PC-3 (cell line): ENCODE measurements around the gene INTS1.

Source experiments
- EZH2 ChIP-seq: fragments of 300-600 bp; sonication (generic); IDR thresholded peaks from one replicate; pipeline ENCODE4 v1.6.1; 2017; ENCODE audit warnings: antibody characterized with exemption, mild to moderate bottlenecking, low read length; ENCODE audit not compliant: unreplicated experiment
- TF ChIP-seq, protein P1 (sequence below): fragments of 300-600 bp; sonication (generic); conservative IDR thresholded peaks from 2 replicates; pipeline ENCODE4 v1.5.1; 2017; ENCODE audit warnings: antibody characterized with exemption, low read depth, mild to moderate bottlenecking, low read length

DNA sequence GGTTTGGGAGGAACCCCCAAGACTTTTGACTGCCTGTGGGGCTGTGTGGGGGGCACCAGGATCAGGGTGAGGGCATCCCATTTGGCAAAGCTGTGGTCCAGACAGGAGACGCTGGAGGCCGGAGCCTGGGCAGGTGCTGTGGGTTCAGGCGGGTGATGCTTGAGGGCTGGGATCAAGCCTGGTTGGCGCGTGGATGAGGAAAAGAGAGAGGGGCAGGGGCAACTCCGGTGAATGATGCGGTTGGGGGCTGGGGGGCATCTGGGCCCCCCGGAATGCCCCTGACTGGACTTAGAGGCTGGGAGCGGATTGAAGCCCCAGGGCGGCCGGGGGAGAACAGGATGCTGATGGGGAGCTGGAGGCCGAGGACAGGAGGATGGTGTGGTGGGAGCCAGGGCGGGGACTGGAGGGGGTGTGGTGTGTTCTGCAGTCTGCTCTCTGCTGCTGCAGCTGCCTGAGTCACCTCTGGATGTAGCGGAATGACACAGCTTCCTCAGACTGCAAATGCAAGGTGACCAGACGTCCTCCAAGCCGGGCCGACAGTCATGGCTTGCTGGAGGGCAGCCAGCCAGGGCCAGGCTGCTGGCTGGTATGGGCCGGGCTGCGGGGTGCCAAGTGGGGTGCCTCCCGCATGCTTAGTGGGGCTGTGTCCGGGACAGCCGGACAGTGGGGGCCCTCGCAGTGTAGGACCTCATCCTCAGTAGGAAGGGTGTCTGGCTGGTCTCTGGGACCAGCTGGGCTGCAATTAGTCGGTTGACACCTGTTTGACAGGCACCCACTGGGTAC, 29.5 kb upstream of the INTS1 start:
- no peak for TF ChIP-seq EZH2
- TF ChIP-seq, protein P1, sequence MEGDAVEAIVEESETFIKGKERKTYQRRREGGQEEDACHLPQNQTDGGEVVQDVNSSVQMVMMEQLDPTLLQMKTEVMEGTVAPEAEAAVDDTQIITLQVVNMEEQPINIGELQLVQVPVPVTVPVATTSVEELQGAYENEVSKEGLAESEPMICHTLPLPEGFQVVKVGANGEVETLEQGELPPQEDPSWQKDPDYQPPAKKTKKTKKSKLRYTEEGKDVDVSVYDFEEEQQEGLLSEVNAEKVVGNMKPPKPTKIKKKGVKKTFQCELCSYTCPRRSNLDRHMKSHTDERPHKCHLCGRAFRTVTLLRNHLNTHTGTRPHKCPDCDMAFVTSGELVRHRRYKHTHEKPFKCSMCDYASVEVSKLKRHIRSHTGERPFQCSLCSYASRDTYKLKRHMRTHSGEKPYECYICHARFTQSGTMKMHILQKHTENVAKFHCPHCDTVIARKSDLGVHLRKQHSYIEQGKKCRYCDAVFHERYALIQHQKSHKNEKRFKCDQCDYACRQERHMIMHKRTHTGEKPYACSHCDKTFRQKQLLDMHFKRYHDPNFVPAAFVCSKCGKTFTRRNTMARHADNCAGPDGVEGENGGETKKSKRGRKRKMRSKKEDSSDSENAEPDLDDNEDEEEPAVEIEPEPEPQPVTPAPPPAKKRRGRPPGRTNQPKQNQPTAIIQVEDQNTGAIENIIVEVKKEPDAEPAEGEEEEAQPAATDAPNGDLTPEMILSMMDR, result no peak
